Ascending aorta (tissue), 2 donors: Measurements from ENCODE around the gene SPO11. TPM values are rescaled to one million over a fixed set of nuclear protein-coding genes. Genes with fewer than 3 reads are reported as not detected.

ENCODE experiments used
- DNase-seq, 2 donors: peaks; one replicate each; pipeline ENCODE4 v3.0.0-alpha.2; 2019; ENCODE audit warnings: low spot score in 2 of 2
- H3K27ac ChIP-seq, 2 donors: fragments of 200-600 bp; sonication (generic); one replicate each; pipeline ENCODE4 v1.5.1; 2016 to 2017; ENCODE audit warnings: mild to moderate bottlenecking in 1 of 2
- H3K27me3 ChIP-seq: fragments of 200-600 bp; sonication (generic); one replicate; pipeline ENCODE4 v1.5.1; 2017
- H3K36me3 ChIP-seq, 2 donors: fragments of 200-600 bp; sonication (generic); one replicate each; pipeline ENCODE4 v1.5.1; 2016
- H3K4me1 ChIP-seq, 2 donors: fragments of 200-600 bp; sonication (generic); one replicate each; pipeline ENCODE4 v1.5.1; 2016 to 2017; ENCODE audit warnings: mild to moderate bottlenecking in 1 of 2
- H3K4me3 ChIP-seq, 2 donors: fragments of 200-600 bp; sonication (generic); one replicate each; pipeline ENCODE4 v1.5.1; 2016 to 2017; ENCODE audit warnings: mild to moderate bottlenecking in 1 of 2
- H3K9me3 ChIP-seq, 2 donors: fragments of 200-600 bp; sonication (generic); one replicate each; pipeline ENCODE4 v1.5.1; 2016
- CTCF ChIP-seq, 3 experiments: fragments of 200-600 bp in 2 of 3; fragments of 450-650 bp in 1 of 3; sonication (generic) in 2 of 3; IDR thresholded peaks; one replicate each; pipeline ENCODE4 v1.5.1; 2016 to 2019; ENCODE audit warnings: antibody characterized with exemption in 3 of 3, mild to moderate bottlenecking in 1 of 3, moderate library complexity in 1 of 3
- intact Hi-C: fragments of 100-400 bp; cut with DNase I; formaldehyde crosslinking; loops from one replicate; pipeline ENCODE4 v1.15.1; 2023
- total RNA-seq: library from RNA; depleted of rRNA; stranded (reverse); fragments of >200 nt; gene quantifications from one replicate; pipeline ENCODE4 v1.1.0, GENCODE V29; 2016

SPO11 gene
- total RNA-seq, 1 donor from 2014 or later: not detected

GRCh38 chr20:57387463-57387862 is 57.9 kb downstream of the SPO11 start:
- H3K27me3 ChIP-seq: no peaks in the 10 kb centered on the region
- H3K36me3 ChIP-seq: no peaks in the 10 kb centered on the region
- H3K4me3 ChIP-seq: no peak overlapping the region
- H3K27ac ChIP-seq: no peak overlapping the region
- DNase-seq: peak in 1 of 2 donors; percentile 56
- H3K9me3 ChIP-seq: no peaks in the 10 kb centered on the region
- TF ChIP-seq CTCF (IDR thresholded peaks at IDR 0.05): no peak
- peaks cover 3 to 12% of the 10 kb centered on the region in 2 donors for H3K4me1 ChIP-seq
- intact Hi-C loops: loop anchor here (10.0 kb wide), 1 partner anchor 827 kb away; no protein-coding TSS in a partner anchor

GRCh38 chr20:57387945-57388371 is 58.4 kb downstream of the SPO11 start:
- peak in 1 of 2 donors; percentile 55 for DNase-seq
- no peak for TF ChIP-seq CTCF (IDR thresholded peaks at IDR 0.05)
- Histone ChIP-seq H3K27me3 (no peaks in the 10 kb centered on the region), H3K4me1 (peaks cover 3 to 15% of the 10 kb centered on the region in 2 donors), H3K9me3 (no peaks in the 10 kb centered on the region), H3K27ac (no peak overlapping the region), H3K36me3 (peaks cover 0 to under 1% of the 10 kb centered on the region in 2 donors), H3K4me3 (no peak overlapping the region)
- intact Hi-C loops: loop anchor here (10.0 kb wide), 1 partner anchor 827 kb away; no protein-coding TSS in a partner anchor

- TF ChIP-seq CTCF (IDR thresholded peaks at IDR 0.05): peak; percentile 12 to 39 (median 29)
- peaks cover 3 to 7% of the 10 kb centered on the region in 2 donors for H3K36me3 ChIP-seq
- peak; percentile 49 to 87 for DNase-seq
- no peaks in the 10 kb centered on the region for H3K9me3 ChIP-seq
- peaks cover 3 to 26% of the 10 kb centered on the region in 2 donors for H3K4me1 ChIP-seq
- peak overlapping the region; percentile 46 for H3K4me3 ChIP-seq
- no peaks in the 10 kb centered on the region for H3K27me3 ChIP-seq
- peak overlapping the region; percentile 61 to 64 for H3K27ac ChIP-seq
- intact Hi-C loops: loop anchor here (10.0 kb wide), 1 partner anchor 826 kb away; no protein-coding TSS in a partner anchor
These were observed 59.5 kb downstream of the SPO11 start for GRCh38 chr20:57388953-57389694.

- TF ChIP-seq CTCF (IDR thresholded peaks at IDR 0.05): no peak
- H3K4me3 ChIP-seq: peak overlapping the region; percentile 46
- no peaks in the 10 kb centered on the region for H3K27me3 ChIP-seq
- intact Hi-C loops: loop anchor here (2.0 to 10.0 kb wide), 5 partner anchors 69 to 825 kb away; no protein-coding TSS in a partner anchor
- peaks cover 3 to 7% of the 10 kb centered on the region in 2 donors for H3K36me3 ChIP-seq
- peak overlapping the region; percentile 61 to 64 for H3K27ac ChIP-seq
- DNase-seq: peak in 1 of 2 donors; percentile 66
- no peaks in the 10 kb centered on the region for H3K9me3 ChIP-seq
- peaks cover 3 to 34% of the 10 kb centered on the region in 2 donors for H3K4me1 ChIP-seq
These were observed 60.3 kb downstream of the SPO11 start for GRCh38 chr20:57389695-57390603.
